ENCODE results near the gene R3HDM2.

DNA sequence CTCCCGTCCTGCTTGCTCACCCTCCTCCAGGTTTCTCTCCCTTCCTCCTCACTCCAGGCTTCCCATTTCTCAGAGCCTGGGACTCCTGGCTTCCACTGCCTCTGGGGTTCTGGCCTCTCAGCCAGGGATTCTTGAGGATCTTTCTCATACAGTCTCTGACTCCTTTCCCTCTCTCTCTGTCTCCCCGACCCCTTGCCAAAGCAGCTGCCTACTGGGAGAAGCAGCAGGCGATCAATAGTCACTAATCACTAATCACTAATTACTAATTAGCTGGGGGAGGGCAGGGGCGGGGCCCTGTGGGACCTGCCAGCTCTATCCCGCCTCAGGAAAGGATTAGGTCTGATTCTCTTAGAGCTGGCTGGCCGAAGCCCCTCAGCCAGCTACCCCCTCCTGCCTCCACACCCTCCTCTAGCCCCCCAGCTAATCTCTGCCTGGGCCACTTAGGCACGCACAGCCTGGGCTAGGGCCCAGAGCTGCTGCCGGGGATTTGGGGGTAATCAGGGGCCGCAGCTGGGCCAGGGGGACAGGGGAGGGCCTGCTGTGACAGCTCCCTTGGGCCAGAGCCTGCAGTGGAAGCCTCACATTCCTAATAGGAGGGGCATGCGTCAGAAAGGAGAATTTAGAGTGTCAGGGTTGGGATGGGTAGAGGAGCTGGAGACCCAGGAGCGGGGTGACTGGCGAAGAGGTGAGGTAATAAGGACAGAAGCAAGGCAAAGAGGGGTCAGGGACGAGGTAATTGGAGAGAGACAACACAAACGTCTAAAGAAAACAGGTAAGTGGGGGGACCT is 211.4 kb downstream of the R3HDM2 start:
- TF ChIP-seq EP300 (IDR thresholded peaks at IDR 0.05) (no peak), POLR2A (IDR thresholded peaks at IDR 0.05) (no peak), POLR2AphosphoS5 (IDR thresholded peaks at IDR 0.05) (no peak)

Data from suprapubic skin (tissue), 4 donors.